Activated T-cell treated with anti-CD3 and anti-CD28 coated beads, Interleukin-2, amount 50 U/mL, for 24 hours (primary cell): Measurements from ENCODE around the gene BCL2L13.
"Not testable (repeated sequence)": the region's sequence is repeated elsewhere in the genome, so short reads cannot be mapped to it uniquely, and the experiment has no call there.

Source experiments
- DNase-seq: peaks from one replicate; pipeline ENCODE4 v3.0.0-alpha.2; 2020
- H3K27ac Mint-ChIP-seq: 2 replicates; pipeline ENCODE4 v1.8.0; 2020; ENCODE audit warnings: mild to moderate bottlenecking, mixed read lengths
- H3K27me3 Mint-ChIP-seq: 2 replicates; pipeline ENCODE4 v1.8.0; 2020; ENCODE audit warnings: mixed read lengths
- H3K36me3 Mint-ChIP-seq: 2 replicates; pipeline ENCODE4 v1.8.0; 2020; ENCODE audit warnings: low read depth, mixed read lengths
- H3K4me1 Mint-ChIP-seq: 2 replicates; pipeline ENCODE4 v1.8.0; 2020; ENCODE audit warnings: low read depth, mixed read lengths
- H3K4me3 Mint-ChIP-seq: 2 replicates; pipeline ENCODE4 v1.8.0; 2020; ENCODE audit warnings: mild to moderate bottlenecking, moderate library complexity, mixed read lengths
- H3K9me3 Mint-ChIP-seq: 2 replicates; pipeline ENCODE4 v1.8.0; 2020; ENCODE audit warnings: mixed read lengths

BCL2L13 gene

DNA sequence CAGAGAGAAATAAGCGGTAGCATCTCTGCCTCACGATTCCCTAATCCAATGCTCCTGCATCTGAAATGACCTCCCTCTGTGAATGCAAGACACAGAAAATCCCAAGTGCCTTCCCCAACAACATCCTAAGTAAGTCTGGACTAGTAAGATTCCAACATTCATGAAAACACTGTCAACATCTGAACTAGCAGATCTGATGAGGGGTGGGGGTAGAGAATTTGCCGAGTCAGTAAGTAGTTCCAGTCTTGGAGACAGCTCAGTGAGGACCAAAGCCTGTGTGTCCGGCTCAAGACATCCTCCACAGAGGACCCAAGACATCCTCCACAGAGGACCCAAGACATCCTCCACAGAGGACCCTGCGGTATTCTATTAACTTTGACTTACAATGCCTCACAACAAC is 126.3 kb downstream of the BCL2L13 start:
- H3K9me3 Mint-ChIP-seq, DNase-seq, H3K36me3 Mint-ChIP-seq, H3K4me3 Mint-ChIP-seq, H3K27ac Mint-ChIP-seq: not testable (repeated sequence)
- Mint-ChIP-seq H3K27me3 (peaks cover 13% of the 10 kb centered on the region), H3K4me1 (peaks cover 54% of the 10 kb centered on the region)

GRCh38 chr22:17767233-17768065 is 128.9 kb downstream of the BCL2L13 start:
- no peaks in the 10 kb centered on the region for H3K9me3 Mint-ChIP-seq
- peak overlapping the region; percentile 90 for H3K27ac Mint-ChIP-seq
- H3K4me3 Mint-ChIP-seq, result peak overlapping the region; percentile 39
- H3K36me3 Mint-ChIP-seq, result peaks cover 7% of the 10 kb centered on the region
- peaks cover 15% of the 10 kb centered on the region for H3K27me3 Mint-ChIP-seq
- peaks cover 58% of the 10 kb centered on the region for H3K4me1 Mint-ChIP-seq
- DNase-seq, result peak; percentile 62

DNA sequence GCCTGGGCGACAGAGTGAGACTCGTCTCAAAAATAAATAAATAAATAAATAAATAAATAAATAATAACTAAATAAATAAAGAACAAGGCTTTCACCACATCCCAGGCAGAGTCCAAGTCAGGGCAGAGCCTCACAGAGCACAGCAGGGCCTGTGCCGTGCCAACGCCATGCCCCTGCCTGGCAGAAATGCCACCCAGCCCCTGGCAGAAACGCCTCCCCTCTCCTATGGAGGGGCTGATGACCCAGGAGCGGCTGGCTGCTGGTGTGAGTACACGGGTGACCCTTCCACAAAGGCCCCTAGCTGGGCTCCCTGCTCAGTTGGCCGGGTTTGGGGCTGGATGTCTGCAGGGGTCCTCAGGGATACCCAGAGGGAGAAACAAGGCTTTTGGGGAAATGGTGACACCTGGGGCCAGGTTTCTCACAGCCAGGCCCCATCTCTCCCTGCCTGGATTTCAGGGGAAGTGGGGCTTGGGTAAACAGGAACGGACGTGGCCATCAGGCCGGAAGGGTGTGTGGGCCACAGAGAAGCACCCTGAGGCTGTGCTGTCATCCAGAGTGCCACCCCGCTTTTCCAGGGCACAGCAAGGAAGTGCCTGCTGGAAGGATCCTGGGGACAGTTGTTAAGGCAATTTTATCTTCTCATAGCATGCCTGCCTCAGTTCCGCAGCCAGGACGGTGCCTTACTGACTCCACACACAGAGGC is 130.6 kb downstream of the BCL2L13 start:
- H3K27me3 Mint-ChIP-seq, result peaks cover 12% of the 10 kb centered on the region
- H3K36me3 Mint-ChIP-seq, result peaks cover 11% of the 10 kb centered on the region
- peaks cover 65% of the 10 kb centered on the region for H3K4me1 Mint-ChIP-seq
- H3K9me3 Mint-ChIP-seq, result no peaks in the 10 kb centered on the region
- DNase-seq, result no peak
- no peak overlapping the region for H3K4me3 Mint-ChIP-seq
- H3K27ac Mint-ChIP-seq, result no peak overlapping the region

DNA sequence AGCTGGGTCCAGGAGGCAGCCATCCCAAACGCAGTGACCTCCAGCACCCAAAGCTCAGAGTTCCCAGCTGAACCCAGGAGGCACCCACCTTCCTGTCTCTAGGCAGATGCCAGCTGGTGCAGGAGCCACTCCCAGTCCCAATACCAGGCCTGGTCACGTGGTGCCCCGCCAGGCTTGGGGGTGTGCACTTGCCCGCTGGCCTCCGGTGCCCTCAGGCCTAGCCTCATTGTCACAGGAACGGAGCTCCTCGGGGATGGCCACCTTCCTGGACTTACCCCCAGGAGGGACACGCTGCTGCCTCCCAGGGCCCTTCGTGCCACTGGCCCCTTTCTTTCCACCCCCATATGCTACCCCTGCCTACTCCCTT is 131.1 kb downstream of the BCL2L13 start:
- H3K27ac Mint-ChIP-seq, result no peak overlapping the region
- H3K9me3 Mint-ChIP-seq, result no peaks in the 10 kb centered on the region
- peaks cover 61% of the 10 kb centered on the region for H3K4me1 Mint-ChIP-seq
- no peak overlapping the region for H3K4me3 Mint-ChIP-seq
- H3K27me3 Mint-ChIP-seq, result peaks cover 7% of the 10 kb centered on the region
- no peak for DNase-seq
- peaks cover 11% of the 10 kb centered on the region for H3K36me3 Mint-ChIP-seq

DNA sequence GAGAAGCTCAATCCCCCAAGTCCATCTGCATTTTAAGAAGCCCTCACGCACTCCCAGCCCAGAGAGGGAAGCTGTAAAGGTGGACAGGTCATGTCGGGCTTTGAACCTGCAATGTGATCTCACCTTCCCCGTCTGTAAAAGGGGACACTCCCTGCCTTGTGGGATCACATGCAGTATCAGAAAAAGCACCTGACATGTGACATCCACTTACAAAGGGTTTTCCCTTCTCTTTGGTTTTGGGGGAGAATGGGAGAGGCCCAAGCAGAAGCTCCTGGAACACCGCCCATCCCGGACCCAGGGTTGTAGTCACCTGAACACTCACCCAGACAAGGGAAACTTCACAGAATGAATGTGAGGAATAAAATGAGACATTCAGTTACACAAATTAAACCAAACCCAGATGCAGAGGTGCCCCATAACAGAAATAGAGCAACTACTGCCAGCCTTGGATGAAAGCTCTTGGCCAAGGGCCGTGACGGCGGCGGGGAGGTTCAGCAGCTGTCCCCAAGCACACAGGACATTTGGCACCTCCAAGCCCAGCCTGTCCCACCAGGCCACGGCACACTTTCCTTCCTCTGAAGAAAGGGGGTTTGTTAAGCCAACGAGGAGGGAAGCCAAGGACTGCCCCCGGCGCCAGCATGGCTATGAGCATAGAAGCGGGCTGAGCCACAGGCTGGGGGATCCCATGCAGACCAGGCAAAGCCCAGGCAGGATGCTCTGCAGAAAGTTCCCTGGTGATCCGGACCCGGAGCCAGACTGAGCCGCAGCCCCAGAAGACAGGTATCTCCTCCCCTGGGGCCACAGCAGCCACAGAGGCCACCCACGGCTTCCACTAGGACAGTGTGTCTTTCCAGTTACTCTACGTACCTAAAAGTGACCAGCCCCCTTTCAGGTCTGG is 131.9 kb downstream of the BCL2L13 start:
- H3K4me3 Mint-ChIP-seq, result no peak overlapping the region
- peaks cover 11% of the 10 kb centered on the region for H3K36me3 Mint-ChIP-seq
- H3K4me1 Mint-ChIP-seq, result peaks cover 64% of the 10 kb centered on the region
- peaks cover 2% of the 10 kb centered on the region for H3K27me3 Mint-ChIP-seq
- DNase-seq, result no peak
- no peak overlapping the region for H3K27ac Mint-ChIP-seq
- no peaks in the 10 kb centered on the region for H3K9me3 Mint-ChIP-seq

DNA sequence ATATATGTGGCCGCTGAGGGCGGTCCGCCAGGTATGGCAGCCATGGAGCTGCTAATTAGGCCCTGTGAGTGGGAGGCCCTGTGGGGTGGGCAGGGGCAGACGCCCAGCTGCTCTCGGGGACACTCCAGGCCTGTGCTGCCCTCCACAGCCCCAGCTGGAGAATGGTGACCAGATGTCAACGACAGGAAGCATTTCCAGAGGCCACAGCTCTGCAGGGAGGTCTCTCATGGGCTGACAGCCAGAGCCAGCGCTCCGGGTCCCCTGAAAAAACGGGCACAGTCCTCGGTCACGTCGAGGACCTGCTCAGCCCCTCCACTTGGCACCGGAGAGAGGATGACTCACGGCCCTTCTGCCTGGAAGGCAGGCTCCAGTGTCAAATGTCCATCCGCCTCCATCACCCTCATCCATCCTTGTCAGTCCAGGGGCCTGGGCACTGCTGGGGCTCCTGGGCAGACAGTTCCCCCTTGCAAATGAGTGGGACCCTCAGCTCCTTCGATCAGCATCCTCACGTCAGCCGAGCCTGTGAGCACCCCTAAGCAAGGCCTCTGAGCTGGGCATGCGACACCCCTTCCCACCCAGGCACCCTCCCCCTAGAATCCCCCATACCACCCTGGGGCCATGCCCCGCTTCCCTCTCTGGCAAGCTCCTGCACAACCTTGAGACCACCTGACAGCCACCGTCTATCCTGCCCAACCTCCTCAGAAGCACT is 133.8 kb downstream of the BCL2L13 start:
- peaks cover 77% of the 10 kb centered on the region for H3K4me1 Mint-ChIP-seq
- DNase-seq, result no peak
- peak overlapping the region; percentile 82 for H3K4me3 Mint-ChIP-seq
- no peak overlapping the region for H3K27ac Mint-ChIP-seq
- H3K27me3 Mint-ChIP-seq, result peaks cover 2% of the 10 kb centered on the region
- H3K9me3 Mint-ChIP-seq, result no peaks in the 10 kb centered on the region
- peaks cover 11% of the 10 kb centered on the region for H3K36me3 Mint-ChIP-seq

DNA sequence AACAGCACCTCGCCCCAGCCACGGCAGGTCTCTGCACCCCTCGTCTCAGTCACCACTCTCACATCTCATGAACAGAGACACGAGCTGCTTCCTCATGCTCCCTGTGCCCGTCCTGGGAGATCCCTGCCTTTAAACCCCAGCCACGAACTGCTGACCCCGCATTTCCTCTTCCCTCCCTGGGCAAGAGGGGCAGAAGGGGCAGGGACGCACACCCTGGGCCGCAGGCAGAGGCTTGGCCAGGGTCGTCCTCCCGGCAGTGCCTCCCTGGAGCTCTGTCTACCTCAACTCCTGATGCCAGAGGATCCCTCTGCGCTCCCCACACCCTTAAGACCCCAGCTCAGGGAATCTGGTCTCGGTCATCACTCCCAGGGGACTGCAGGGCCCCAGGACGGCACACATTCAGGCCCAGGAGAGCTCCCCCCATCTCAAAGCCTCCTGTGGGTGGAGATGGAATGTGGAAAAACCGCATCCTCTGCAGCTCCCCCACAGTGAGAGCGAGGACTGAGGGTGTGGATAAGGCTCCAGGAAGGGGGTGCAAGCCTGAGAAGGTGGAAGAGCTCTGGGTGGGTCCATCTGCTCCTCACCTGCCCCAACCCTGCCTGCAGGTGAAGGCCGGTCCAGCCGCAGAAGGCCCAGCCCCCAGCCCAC is 134.5 kb downstream of the BCL2L13 start:
- H3K27ac Mint-ChIP-seq, result peak overlapping the region; percentile 66
- peaks cover 2% of the 10 kb centered on the region for H3K27me3 Mint-ChIP-seq
- DNase-seq, result no peak
- peaks cover 77% of the 10 kb centered on the region for H3K4me1 Mint-ChIP-seq
- H3K36me3 Mint-ChIP-seq, result peaks cover 11% of the 10 kb centered on the region
- peak overlapping the region; percentile 82 for H3K4me3 Mint-ChIP-seq
- H3K9me3 Mint-ChIP-seq, result no peaks in the 10 kb centered on the region

GRCh38 chr22:17773606-17774205 is 135.1 kb downstream of the BCL2L13 start:
- Mint-ChIP-seq H3K4me1 (peaks cover 77% of the 10 kb centered on the region), H3K27ac (peak overlapping the region; percentile 66), H3K9me3 (no peaks in the 10 kb centered on the region), H3K4me3 (peak overlapping the region; percentile 82), H3K27me3 (peaks cover 2% of the 10 kb centered on the region), H3K36me3 (peaks cover 11% of the 10 kb centered on the region)
- DNase-seq, result peak; percentile 76

- peaks cover 2% of the 10 kb centered on the region for H3K27me3 Mint-ChIP-seq
- DNase-seq, result peak; percentile 62
- peak within 1 kb of the TSS; percentile 66 for H3K27ac Mint-ChIP-seq
- peak within 1 kb of the TSS; percentile 82 for H3K4me3 Mint-ChIP-seq
- H3K4me1 Mint-ChIP-seq, result peaks cover 81% of the 10 kb centered on the region
- no peaks in the 10 kb centered on the region for H3K9me3 Mint-ChIP-seq
- peaks cover 11% of the 10 kb centered on the region for H3K36me3 Mint-ChIP-seq
Measured at GRCh38 chr22:17774206-17774925, 135.8 kb downstream of the BCL2L13 start, which contains the start of gene BID. BID (minus strand) TSS chr22:17774469; CDS start chr22:17750116, 24,353 bp downstream.

DNA sequence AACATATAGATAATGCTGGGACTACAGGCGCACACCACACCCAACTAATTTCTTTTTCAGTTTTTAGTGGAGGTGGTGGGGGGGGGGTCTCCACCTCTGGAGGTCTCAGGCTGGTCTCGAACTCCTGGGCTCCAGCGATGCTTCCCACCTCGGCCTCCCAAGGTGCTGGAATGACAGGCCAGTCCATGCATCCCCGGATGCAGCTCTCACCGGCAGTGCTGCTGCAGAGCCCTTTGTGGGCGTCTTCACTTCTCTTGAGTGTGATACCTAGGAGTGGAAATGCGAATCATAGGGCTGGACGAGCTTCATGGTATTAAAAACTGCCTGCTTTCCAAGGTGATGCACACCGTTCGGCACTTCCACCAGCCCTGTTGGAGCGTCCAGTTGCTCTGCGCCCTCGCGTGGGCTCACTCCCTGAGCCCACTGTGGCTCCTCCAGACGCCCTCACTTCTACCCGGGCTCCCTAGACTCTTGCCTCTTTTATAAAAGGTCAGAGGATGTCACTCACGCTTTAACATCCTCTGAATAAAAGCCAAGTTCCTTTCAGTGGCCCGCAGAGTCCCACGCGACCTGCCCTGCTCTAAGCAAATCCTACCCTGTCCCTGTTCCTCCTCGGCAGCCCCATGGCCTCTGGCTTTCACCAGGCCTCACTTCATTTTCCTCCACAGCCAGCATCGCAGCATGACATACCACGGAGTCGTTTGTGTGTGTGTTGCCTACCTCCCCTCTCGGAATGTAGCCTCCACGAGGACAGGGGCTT is 136.5 kb downstream of the BCL2L13 start:
- Mint-ChIP-seq H3K27ac (peak overlapping the region; percentile 64), H3K4me3 (peak overlapping the region; percentile 62)

DNA sequence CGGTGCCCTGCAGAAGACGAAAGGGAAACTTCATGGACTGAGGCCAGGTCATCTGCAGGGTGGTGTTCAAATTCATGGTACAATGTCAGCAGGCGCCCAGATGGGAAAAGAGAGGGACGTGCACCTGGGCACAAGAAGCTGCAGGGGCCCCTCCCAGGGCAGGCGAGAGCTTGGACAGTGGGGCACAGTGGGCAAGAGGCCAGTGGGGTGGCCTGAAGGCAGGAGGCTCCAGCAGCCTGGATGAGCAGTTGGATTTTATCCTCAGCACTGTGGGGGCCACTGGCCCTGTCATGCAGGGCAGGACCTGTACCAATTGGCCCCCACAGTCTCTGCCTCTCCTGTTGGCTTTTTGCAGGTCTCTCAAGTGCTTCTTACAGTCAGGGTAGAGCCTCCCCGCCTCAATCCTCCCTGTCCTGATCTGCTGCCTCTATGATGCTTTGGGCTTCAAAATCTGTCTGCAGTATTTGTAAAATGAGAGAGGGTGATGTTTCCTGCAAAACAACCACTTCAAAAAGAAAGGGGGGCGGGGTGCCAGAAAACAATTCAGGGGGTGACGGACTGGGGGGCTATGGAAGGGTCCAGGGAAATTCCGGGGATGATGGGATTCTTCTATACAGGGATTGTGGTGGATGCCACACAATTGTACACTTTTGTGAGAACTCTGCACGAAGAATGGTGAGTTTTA is 137.4 kb downstream of the BCL2L13 start:
- Mint-ChIP-seq H3K36me3 (peaks cover 5% of the 10 kb centered on the region), H3K4me3 (peak overlapping the region; percentile 62), H3K4me1 (peaks cover 86% of the 10 kb centered on the region), H3K27ac (peak overlapping the region; percentile 64), H3K9me3 (no peaks in the 10 kb centered on the region), H3K27me3 (no peaks in the 10 kb centered on the region)
- no peak for DNase-seq

More for the DNA sequence above, 136.5 kb downstream of the BCL2L13 start:
- H3K36me3 Mint-ChIP-seq, result peaks cover 8% of the 10 kb centered on the region
- peaks cover 83% of the 10 kb centered on the region for H3K4me1 Mint-ChIP-seq
- no peak for DNase-seq
- H3K9me3 Mint-ChIP-seq, result no peaks in the 10 kb centered on the region
- H3K27me3 Mint-ChIP-seq, result peaks cover 2% of the 10 kb centered on the region
